GM12878 (cell line): ENCODE data around the gene TCAF1. TPM values are rescaled to one million over a fixed set of nuclear protein-coding genes. Genes with fewer than 3 reads are reported as not detected.

ENCODE experiments used
- ATAC-seq: fragments of 200-7000 bp; cut with Tn5 transposase; 3 replicates; pipeline ENCODE4 v1.9.1; 2020; ENCODE audit warnings: mild to moderate bottlenecking, moderate library complexity
- BruUV-seq: library from RNA; stranded (reverse); fragments of 400-500 nt; replicated peaks from 2 replicates; lab custom pipeline; 2021; lab: Mats Ljungman, UMichigan
- CTCF ChIA-PET: fragments of 300-600 bp; sonication (Branson Sonifier 250); formaldehyde crosslinking; extraction: SDS; loops from one replicate; lab custom pipeline; 2021; ENCODE audit warnings: inconsistent platforms; lab: Yijun Ruan, JAX
- POLR2A ChIA-PET: fragments of 350-600 bp; formaldehyde crosslinking; extraction: SDS; loops from one replicate; lab custom pipeline; 2021; ENCODE audit warnings: inconsistent platforms; lab: Charles Lee
- RAD21 ChIA-PET: fragments of 300-600 bp; sonication (Branson Sonifier 250); formaldehyde crosslinking; loops from one replicate; lab custom pipeline; 2023; ENCODE audit warnings: antibody characterized with exemption; ENCODE audit not compliant: unreplicated experiment; lab: Charles Lee
- SMC1A ChIA-PET: fragments of 300-600 bp; sonication (Branson Sonifier 250); formaldehyde crosslinking; loops from one replicate; lab custom pipeline; 2023; ENCODE audit not compliant: unreplicated experiment, uncharacterized antibody; lab: Charles Lee
- DNase-seq: peaks from one replicate; pipeline ENCODE4 v3.0.0-alpha.2; 2011; ENCODE audit warnings: low read depth, low spot score
- FAIRE-seq: peaks from 3 replicates; lab custom pipeline; 2011; peaks lifted over from hg19 to GRCh38; lab: Jason Lieb, UNC
- H2AFZ ChIP-seq: 2 replicates; pipeline ENCODE4 v1.6.0; 2011; ENCODE audit warnings: low read depth, low read length, control low read depth; ENCODE audit not compliant: control insufficient read depth
- H3K27ac ChIP-seq: 2 replicates; pipeline ENCODE4 v1.5.1; 2011; ENCODE audit warnings: control low read depth; ENCODE audit not compliant: control insufficient read depth, insufficient read depth
- H3K27me3 ChIP-seq, 2 experiments: replicated peaks in 1 of 2; 2 replicates each; pipeline versions ENCODE4 v1.6.0 to v1.6.1; 2011; ENCODE audit warnings: low read length in 1 of 2; ENCODE audit not compliant: control insufficient read depth in 2 of 2, insufficient read depth in 2 of 2
- H3K36me3 ChIP-seq, 2 experiments: 2 replicates each; pipeline ENCODE4 v1.5.1; 2011; ENCODE audit warnings: low read length in 1 of 2; ENCODE audit not compliant: control insufficient read depth in 2 of 2, insufficient read depth in 2 of 2
- H3K4me1 ChIP-seq: 2 replicates; pipeline ENCODE4 v1.6.1; 2011; ENCODE audit warnings: mild to moderate bottlenecking, low read length, moderate library complexity, mixed read lengths; ENCODE audit not compliant: control insufficient read depth, insufficient read depth
- H3K4me2 ChIP-seq: 2 replicates; pipeline ENCODE4 v1.6.0; 2011; ENCODE audit warnings: control low read depth; ENCODE audit not compliant: control insufficient read depth, insufficient read depth
- H3K4me3 ChIP-seq: fragments of 200-600 bp; sonication (generic); 2 replicates; pipeline ENCODE4 v1.5.1; 2016
- H3K79me2 ChIP-seq: 2 replicates; pipeline ENCODE4 v1.6.0; 2011; ENCODE audit warnings: low read length; ENCODE audit not compliant: control insufficient read depth, insufficient read depth
- H3K9ac ChIP-seq: 2 replicates; pipeline ENCODE4 v1.8.0; 2011; ENCODE audit warnings: low read length, control low read depth, mixed read lengths; ENCODE audit not compliant: control insufficient read depth, insufficient read depth
- H3K9me3 ChIP-seq: replicated peaks from 3 replicates; pipeline ENCODE4 v1.5.1; 2011; ENCODE audit warnings: mild to moderate bottlenecking, low read length; ENCODE audit not compliant: control insufficient read depth, insufficient read depth
- H4K20me1 ChIP-seq: 2 replicates; pipeline ENCODE4 v1.6.0; 2011; ENCODE audit not compliant: control insufficient read depth, insufficient read depth
- BACH1 ChIP-seq: fragments of 450-650 bp; IDR thresholded peaks from 2 replicates; pipeline ENCODE4 v1.6.1; 2017; ENCODE audit warnings: mild to moderate bottlenecking, borderline replicate concordance
- DPF2 ChIP-seq: fragments of 450-650 bp; IDR thresholded peaks from 2 replicates; pipeline ENCODE4 v1.6.1; 2017; ENCODE audit warnings: mild to moderate bottlenecking
- KDM1A ChIP-seq: fragments of 200-600 bp; sonication (generic); IDR thresholded peaks from 2 replicates; pipeline ENCODE4 v1.6.1; 2016; ENCODE audit warnings: borderline replicate concordance
- MTA2 ChIP-seq: fragments of 450-650 bp; IDR thresholded peaks from 2 replicates; pipeline ENCODE4 v1.6.1; 2016; ENCODE audit warnings: low read depth, mild to moderate bottlenecking, moderate library complexity
- MTA3 ChIP-seq: IDR thresholded peaks from 2 replicates; pipeline ENCODE4 v1.6.1; 2012; ENCODE audit warnings: low read length, inconsistent platforms, borderline replicate concordance
- POLR2AphosphoS5 ChIP-seq: IDR thresholded peaks from 2 replicates; pipeline ENCODE4 v1.6.1; 2011; ENCODE audit warnings: mild to moderate bottlenecking, low read length, inconsistent platforms
- USF2 ChIP-seq: IDR thresholded peaks from 2 replicates; pipeline ENCODE4 v1.6.1; 2011; ENCODE audit warnings: low read depth, low read length, improper control_type of control experiment, borderline replicate concordance
- WGBS: methylation state at CpG from one replicate; pipeline ENCODE4 v1.1.6; 2016; ENCODE audit warnings: low lambda C conversion rate; ENCODE audit not compliant: insufficient replicate concordance, insufficient coverage; ENCODE audit errors: missing lambda C conversion rate; 5-methylcytosine and 5-hydroxymethylcytosine counted together
- in situ Hi-C: fragments of 300-500 bp; cut with MboI; formaldehyde crosslinking; loops from 9 replicates; pipeline ENCODE4 v1.14.3; 2018; ENCODE audit warnings: mixed read lengths
- intact Hi-C: fragments of 100-400 bp; cut with micrococcal nuclease; formaldehyde crosslinking; loops from one replicate; pipeline ENCODE4 v1.14.2; 2022; ENCODE audit not compliant: unreplicated experiment
- polyA plus RNA-seq, 11 experiments: library from polyadenylated mRNA; depleted of rRNA in 4 of 11; unstranded in 6 of 11; stranded (reverse) in 5 of 11; fragments of >200 nt; fragmentation: Nextera tagmentation in 4 of 11; fragmentation: Illumina TruSeq in 1 of 11; extraction: Ambion mirVana in 4 of 11; extraction: Trizol in 1 of 11; gene quantifications; 1 replicate in 1 of 11; 2 replicates in 10 of 11; pipeline versions ENCODE4 v1.2.1 to v1.2.3, GENCODE V29; 2011 to 2016; ENCODE audit warnings: inconsistent platforms in 2 of 11, missing spikeins in 2 of 11, low read depth in 1 of 11
- total RNA-seq, 4 experiments: library from RNA; depleted of rRNA in 3 of 4; stranded (reverse); fragments of >200 nt in 3 of 4; fragmentation: Illumina TruSeq in 1 of 4; extraction: Trizol in 1 of 4; gene quantifications; 2 replicates each; pipeline versions ENCODE4 v1.2.1 to v1.2.3, GENCODE V29; 2013 to 2021
- TF ChIP-seq, protein P1 (sequence below): IDR thresholded peaks from 2 replicates; pipeline ENCODE4 v1.6.1; 2011; ENCODE audit warnings: borderline replicate concordance, low read depth, mild to moderate bottlenecking, moderate library complexity, low read length; ENCODE audit not compliant: insufficient read depth, poor library complexity, severe bottlenecking
- TF ChIP-seq, protein P2 (sequence below): fragments of 450-650 bp; IDR thresholded peaks from 2 replicates; pipeline ENCODE4 v1.6.1; 2016; ENCODE audit warnings: mild to moderate bottlenecking, moderate library complexity, borderline replicate concordance

Gene TCAF1
- total and polyA plus RNA-seq, 10 of the 15 experiments (the other 5 are each of a cell fraction or from before 2014, with no cell fraction given) = 2.2 to 16.3 (median 8.0) TPM

GRCh38 chr7:143945423-143945822 lies 43.4 kb upstream of the TCAF1 start:
- DNase-seq (no peak), ATAC-seq (no peak), FAIRE-seq (no peak)
- CTCF ChIA-PET = no interaction called here
- Histone ChIP-seq H3K79me2 (no peaks in the 10 kb centered on the region), H3K27me3 (no peaks in the 10 kb centered on the region), H3K9me3 (no peaks in the 10 kb centered on the region), H3K4me1 (no peaks in the 10 kb centered on the region), H3K9ac (no peak overlapping the region), H3K4me3 (no peak overlapping the region), H3K36me3 (no peaks in the 10 kb centered on the region), H2AFZ (no peak overlapping the region), H4K20me1 (no peaks in the 10 kb centered on the region), H3K27ac (no peak overlapping the region), H3K4me2 (no peak overlapping the region)
- TF ChIP-seq USF2 = no peak
- WGBS = 60% methylated on average over 4 of the region's 4 CpGs
- SMC1A ChIA-PET = no interaction called here
- RAD21 ChIA-PET = no interaction called here
- BruUV-seq = no TSS peak
- POLR2A ChIA-PET = no interaction called here
- intact Hi-C loops (no loop called here), in situ Hi-C loops (no loop called here)

GRCh38 chr7:143938379-143939243 lies 36.6 kb upstream of the TCAF1 start:
- Histone ChIP-seq H3K4me1 (no peaks in the 10 kb centered on the region), H3K36me3 (no peaks in the 10 kb centered on the region), H3K27me3 (no peaks in the 10 kb centered on the region), H3K79me2 (no peaks in the 10 kb centered on the region), H3K9me3 (no peaks in the 10 kb centered on the region), H2AFZ (no peak overlapping the region), H3K27ac (no peak overlapping the region), H3K9ac (no peak overlapping the region), H4K20me1 (no peaks in the 10 kb centered on the region), H3K4me2 (no peak overlapping the region), H3K4me3 (no peak overlapping the region)
- WGBS = 19% methylated on average over 5 of the region's 5 CpGs
- FAIRE-seq (no peak), DNase-seq (no peak), ATAC-seq (no peak)
- ChIA-PET RAD21 (no interaction called here), POLR2A (no interaction called here), CTCF (no interaction called here), SMC1A (no interaction called here)
- in situ Hi-C loops (no loop called here), intact Hi-C loops (no loop called here)
- BruUV-seq = no TSS peak
- TF ChIP-seq, protein P1, sequence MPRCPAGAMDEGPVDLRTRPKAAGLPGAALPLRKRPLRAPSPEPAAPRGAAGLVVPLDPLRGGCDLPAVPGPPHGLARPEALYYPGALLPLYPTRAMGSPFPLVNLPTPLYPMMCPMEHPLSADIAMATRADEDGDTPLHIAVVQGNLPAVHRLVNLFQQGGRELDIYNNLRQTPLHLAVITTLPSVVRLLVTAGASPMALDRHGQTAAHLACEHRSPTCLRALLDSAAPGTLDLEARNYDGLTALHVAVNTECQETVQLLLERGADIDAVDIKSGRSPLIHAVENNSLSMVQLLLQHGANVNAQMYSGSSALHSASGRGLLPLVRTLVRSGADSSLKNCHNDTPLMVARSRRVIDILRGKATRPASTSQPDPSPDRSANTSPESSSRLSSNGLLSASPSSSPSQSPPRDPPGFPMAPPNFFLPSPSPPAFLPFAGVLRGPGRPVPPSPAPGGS = no peak
- no peak for TF ChIP-seq MTA3
- no peak for TF ChIP-seq KDM1A
- TF ChIP-seq POLR2AphosphoS5 = no peak
- TF ChIP-seq BACH1 = no peak
- no peak for TF ChIP-seq MTA2
- TF ChIP-seq DPF2 = no peak
- TF ChIP-seq, protein P2, sequence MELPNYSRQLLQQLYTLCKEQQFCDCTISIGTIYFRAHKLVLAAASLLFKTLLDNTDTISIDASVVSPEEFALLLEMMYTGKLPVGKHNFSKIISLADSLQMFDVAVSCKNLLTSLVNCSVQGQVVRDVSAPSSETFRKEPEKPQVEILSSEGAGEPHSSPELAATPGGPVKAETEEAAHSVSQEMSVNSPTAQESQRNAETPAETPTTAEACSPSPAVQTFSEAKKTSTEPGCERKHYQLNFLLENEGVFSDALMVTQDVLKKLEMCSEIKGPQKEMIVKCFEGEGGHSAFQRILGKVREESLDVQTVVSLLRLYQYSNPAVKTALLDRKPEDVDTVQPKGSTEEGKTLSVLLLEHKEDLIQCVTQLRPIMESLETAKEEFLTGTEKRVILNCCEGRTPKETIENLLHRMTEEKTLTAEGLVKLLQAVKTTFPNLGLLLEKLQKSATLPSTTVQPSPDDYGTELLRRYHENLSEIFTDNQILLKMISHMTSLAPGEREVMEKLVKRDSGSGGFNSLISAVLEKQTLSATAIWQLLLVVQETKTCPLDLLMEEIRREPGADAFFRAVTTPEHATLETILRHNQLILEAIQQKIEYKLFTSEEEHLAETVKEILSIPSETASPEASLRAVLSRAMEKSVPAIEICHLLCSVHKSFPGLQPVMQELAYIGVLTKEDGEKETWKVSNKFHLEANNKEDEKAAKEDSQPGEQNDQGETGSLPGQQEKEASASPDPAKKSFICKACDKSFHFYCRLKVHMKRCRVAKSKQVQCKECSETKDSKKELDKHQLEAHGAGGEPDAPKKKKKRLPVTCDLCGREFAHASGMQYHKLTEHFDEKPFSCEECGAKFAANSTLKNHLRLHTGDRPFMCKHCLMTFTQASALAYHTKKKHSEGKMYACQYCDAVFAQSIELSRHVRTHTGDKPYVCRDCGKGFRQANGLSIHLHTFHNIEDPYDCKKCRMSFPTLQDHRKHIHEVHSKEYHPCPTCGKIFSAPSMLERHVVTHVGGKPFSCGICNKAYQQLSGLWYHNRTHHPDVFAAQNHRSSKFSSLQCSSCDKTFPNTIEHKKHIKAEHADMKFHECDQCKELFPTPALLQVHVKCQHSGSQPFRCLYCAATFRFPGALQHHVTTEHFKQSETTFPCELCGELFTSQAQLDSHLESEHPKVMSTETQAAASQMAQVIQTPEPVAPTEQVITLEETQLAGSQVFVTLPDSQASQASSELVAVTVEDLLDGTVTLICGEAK = no peak
